Gastroesophageal sphincter (tissue), 3 donors: ENCODE data around the gene DENND2C.

ENCODE experiments used
- EP300 ChIP-seq: sonication (generic); formaldehyde crosslinking; IDR thresholded peaks from one replicate; pipeline ENCODE4 v1.6.1; 2017; ENCODE audit warnings: antibody characterized with exemption, mild to moderate bottlenecking
- POLR2A ChIP-seq, 2 donors: fragments of 450-650 bp; IDR thresholded peaks; one replicate each; pipeline ENCODE4 v1.6.1; 2017; ENCODE audit warnings: antibody characterized with exemption in 2 of 2, mild to moderate bottlenecking in 2 of 2, moderate library complexity in 1 of 2
- POLR2AphosphoS5 ChIP-seq: sonication (generic); formaldehyde crosslinking; IDR thresholded peaks from one replicate; pipeline ENCODE4 v1.6.1; 2017; ENCODE audit warnings: antibody characterized with exemption
- TF ChIP-seq, protein P1 (sequence below), 4 experiments: fragments of 200-600 bp in 2 of 4; fragments of 450-650 bp in 2 of 4; sonication (generic) in 1 of 4; IDR thresholded peaks; one replicate each; pipeline ENCODE4 v1.5.1; 2017 to 2019; ENCODE audit warnings: antibody characterized with exemption in 4 of 4, mild to moderate bottlenecking in 2 of 4, moderate library complexity in 2 of 4

DNA sequence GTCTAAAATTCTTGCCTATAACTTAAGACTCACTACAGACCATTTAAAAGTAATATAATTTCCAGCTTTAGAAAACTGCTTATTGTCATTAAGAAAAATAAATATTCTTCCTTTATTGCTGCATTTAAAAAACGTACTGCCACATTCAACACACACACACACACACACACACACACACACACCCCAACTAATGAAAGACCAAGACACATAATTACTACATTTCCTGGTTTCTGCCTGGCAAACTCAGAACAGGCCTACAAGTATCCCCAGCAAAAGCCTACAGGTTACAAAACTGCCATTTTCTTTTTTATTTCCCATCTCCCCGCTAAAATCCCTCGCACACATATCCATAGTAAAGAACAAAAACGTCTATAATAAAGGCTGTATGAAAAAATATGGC lies 1.5 kb downstream of the DENND2C start:
- TF ChIP-seq, protein P1, sequence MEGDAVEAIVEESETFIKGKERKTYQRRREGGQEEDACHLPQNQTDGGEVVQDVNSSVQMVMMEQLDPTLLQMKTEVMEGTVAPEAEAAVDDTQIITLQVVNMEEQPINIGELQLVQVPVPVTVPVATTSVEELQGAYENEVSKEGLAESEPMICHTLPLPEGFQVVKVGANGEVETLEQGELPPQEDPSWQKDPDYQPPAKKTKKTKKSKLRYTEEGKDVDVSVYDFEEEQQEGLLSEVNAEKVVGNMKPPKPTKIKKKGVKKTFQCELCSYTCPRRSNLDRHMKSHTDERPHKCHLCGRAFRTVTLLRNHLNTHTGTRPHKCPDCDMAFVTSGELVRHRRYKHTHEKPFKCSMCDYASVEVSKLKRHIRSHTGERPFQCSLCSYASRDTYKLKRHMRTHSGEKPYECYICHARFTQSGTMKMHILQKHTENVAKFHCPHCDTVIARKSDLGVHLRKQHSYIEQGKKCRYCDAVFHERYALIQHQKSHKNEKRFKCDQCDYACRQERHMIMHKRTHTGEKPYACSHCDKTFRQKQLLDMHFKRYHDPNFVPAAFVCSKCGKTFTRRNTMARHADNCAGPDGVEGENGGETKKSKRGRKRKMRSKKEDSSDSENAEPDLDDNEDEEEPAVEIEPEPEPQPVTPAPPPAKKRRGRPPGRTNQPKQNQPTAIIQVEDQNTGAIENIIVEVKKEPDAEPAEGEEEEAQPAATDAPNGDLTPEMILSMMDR (IDR thresholded peaks at IDR 0.05) = no peak
- TF ChIP-seq EP300 (no peak), POLR2AphosphoS5 (no peak), POLR2A (IDR thresholded peaks at IDR 0.05) (no peak)
